ENCODE data around the gene NTM. TPM values are rescaled to one million over a fixed set of nuclear protein-coding genes. Genes with fewer than 3 reads are reported as not detected.

The NTM gene
- total RNA-seq, 1 experiment from 2014 or later: not detected

GRCh38 chr11:131474947-131475346 is 104.5 kb downstream of the NTM start (continued):
- no peak for TF ChIP-seq REST (IDR thresholded peaks at IDR 0.05; ENCODE audit: low read depth)
- no peak for TF ChIP-seq SRF (IDR thresholded peaks at IDR 0.05; ENCODE audit: low read depth)
- no peak for TF ChIP-seq SIN3A (IDR thresholded peaks at IDR 0.05; ENCODE audit: low read depth)

GRCh38 chr11:131476266-131476665 is 105.9 kb downstream of the NTM start:
- ATAC-seq: no peak
- ChIA-PET POLR2A (no interaction called here), CTCF (no interaction called here), RAD21 (ENCODE audit: low non-redundant PET in 1 of 2, low total read pairs in 2 of 2, uncharacterized antibody in 2 of 2, unreplicated experiment in 2 of 2) (no interaction called here)
- no peak for DNase-seq (ENCODE audit: low read depth, low spot score)
- Histone ChIP-seq H3K27me3 (ENCODE audit: insufficient read depth, low read length) (no peaks in the 10 kb centered on the region), H3K9me2 (ENCODE audit: insufficient read depth) (no peaks in the 10 kb centered on the region), H3K4me2 (ENCODE audit: low read length) (no peak overlapping the region), H3K4me1 (ENCODE audit: control insufficient read depth in 1 of 2, insufficient read depth in 2 of 2, low read length in 2 of 2) (no peaks in the 10 kb centered on the region), H3K9ac (ENCODE audit: low read length) (no peak overlapping the region), H3K27ac (ENCODE audit: low read depth, low read length) (no peak overlapping the region), H3K36me3 (ENCODE audit: control insufficient read depth in 1 of 2, insufficient read depth in 2 of 2, low read length in 2 of 2) (no peaks in the 10 kb centered on the region), H2AFZ (ENCODE audit: low read depth, low read length, poor library complexity, severe bottlenecking) (no peak overlapping the region), H3K9me3 (ENCODE audit: control insufficient read depth in 1 of 2, insufficient read depth in 1 of 2, low read depth in 1 of 2, low read length in 2 of 2) (peaks cover 0 to 7% of the 10 kb centered on the region in 2 experiments; a peak in 2 of 4 replicates), H4K20me1 (ENCODE audit: insufficient read depth) (no peaks in the 10 kb centered on the region), H3K79me2 (ENCODE audit: insufficient read depth, low read length) (no peaks in the 10 kb centered on the region), H3K4me3 (replicated peaks in 1 of 2; ENCODE audit: low read depth in 1 of 2, low read length in 2 of 2) (no peak overlapping the region)
- no TSS peak for BruUV-seq (replicated peaks)
- intact Hi-C loops (cut with micrococcal nuclease): no loop called here
- TF ChIP-seq POLR2A (IDR thresholded peaks at IDR 0.05; ENCODE audit: borderline replicate concordance, extremely low read depth, insufficient read depth, insufficient read length): no peak
- no peak for TF ChIP-seq YY1 (IDR thresholded peaks at IDR 0.05; ENCODE audit: extremely low read depth, insufficient replicate concordance, low read depth, low read length)
- no peak for TF ChIP-seq TCF7L2 (IDR thresholded peaks at IDR 0.05; ENCODE audit: borderline replicate concordance, extremely low read depth, insufficient read depth, insufficient read length)
- no peak for TF ChIP-seq SIN3A (IDR thresholded peaks at IDR 0.05; ENCODE audit: low read depth)
- TF ChIP-seq CBX3 (IDR thresholded peaks at IDR 0.05; ENCODE audit: low read depth): no peak
- no peak for TF ChIP-seq CEBPB (IDR thresholded peaks at IDR 0.05; ENCODE audit: low read depth)
- no peak for TF ChIP-seq EGR1 (IDR thresholded peaks at IDR 0.05; ENCODE audit: low read depth)
- no peak for TF ChIP-seq REST (IDR thresholded peaks at IDR 0.05; ENCODE audit: low read depth)
- no peak for TF ChIP-seq SP1 (IDR thresholded peaks at IDR 0.05; ENCODE audit: low read depth)
- TF ChIP-seq FOSL1 (IDR thresholded peaks at IDR 0.05; ENCODE audit: low read depth): no peak
- no peak for TF ChIP-seq ELF1 (IDR thresholded peaks at IDR 0.05; ENCODE audit: borderline replicate concordance, low read depth)
- TF ChIP-seq ZFX (IDR thresholded peaks at IDR 0.05): no peak
- no peak for TF ChIP-seq SRF (IDR thresholded peaks at IDR 0.05; ENCODE audit: low read depth)
- TF ChIP-seq, protein P1, sequence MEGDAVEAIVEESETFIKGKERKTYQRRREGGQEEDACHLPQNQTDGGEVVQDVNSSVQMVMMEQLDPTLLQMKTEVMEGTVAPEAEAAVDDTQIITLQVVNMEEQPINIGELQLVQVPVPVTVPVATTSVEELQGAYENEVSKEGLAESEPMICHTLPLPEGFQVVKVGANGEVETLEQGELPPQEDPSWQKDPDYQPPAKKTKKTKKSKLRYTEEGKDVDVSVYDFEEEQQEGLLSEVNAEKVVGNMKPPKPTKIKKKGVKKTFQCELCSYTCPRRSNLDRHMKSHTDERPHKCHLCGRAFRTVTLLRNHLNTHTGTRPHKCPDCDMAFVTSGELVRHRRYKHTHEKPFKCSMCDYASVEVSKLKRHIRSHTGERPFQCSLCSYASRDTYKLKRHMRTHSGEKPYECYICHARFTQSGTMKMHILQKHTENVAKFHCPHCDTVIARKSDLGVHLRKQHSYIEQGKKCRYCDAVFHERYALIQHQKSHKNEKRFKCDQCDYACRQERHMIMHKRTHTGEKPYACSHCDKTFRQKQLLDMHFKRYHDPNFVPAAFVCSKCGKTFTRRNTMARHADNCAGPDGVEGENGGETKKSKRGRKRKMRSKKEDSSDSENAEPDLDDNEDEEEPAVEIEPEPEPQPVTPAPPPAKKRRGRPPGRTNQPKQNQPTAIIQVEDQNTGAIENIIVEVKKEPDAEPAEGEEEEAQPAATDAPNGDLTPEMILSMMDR (IDR thresholded peaks at IDR 0.05 in 2 of 3, conservative IDR thresholded peaks at IDR 0.05 in 1 of 3; ENCODE audit: borderline replicate concordance in 1 of 3, insufficient read depth in 1 of 3, low read depth in 2 of 3, low read length in 2 of 3): no peak
- TF ChIP-seq RAD21 (IDR thresholded peaks at IDR 0.05; ENCODE audit: low read depth): no peak
- TF ChIP-seq EZH2 (IDR thresholded peaks at IDR 0.05): no peak

All from HCT116 (cell line).